GM23338 (cell line): ENCODE data around the gene ARL13B. TPM values are rescaled to one million over a fixed set of nuclear protein-coding genes. Genes with fewer than 3 reads are reported as not detected.

Source experiments
- ATAC-seq: fragments of 200-7000 bp; cut with Tn5 transposase; 3 replicates; pipeline ENCODE4 v1.9.1; 2020
- DNase-seq: peaks from one replicate; pipeline ENCODE4 v3.0.0-alpha.2; 2015; ENCODE audit warnings: low spot score
- H2AFZ ChIP-seq: fragments of 200-600 bp; sonication (generic); 2 replicates; pipeline ENCODE4 v1.8.0; 2016; ENCODE audit warnings: antibody characterized with exemption, mild to moderate bottlenecking, moderate library complexity
- H3F3A ChIP-seq: fragments of 200-600 bp; sonication (generic); replicated peaks from 2 replicates; pipeline ENCODE4 v1.8.0; 2017; ENCODE audit warnings: antibody characterized with exemption, mixed run types, low read depth
- H3K27ac ChIP-seq: fragments of 200-600 bp; sonication (generic); 2 replicates; pipeline ENCODE4 v1.6.1; 2016; ENCODE audit warnings: low read depth
- H3K27me3 ChIP-seq: fragments of 200-600 bp; sonication (generic); 2 replicates; pipeline ENCODE4 v1.8.0; 2016; ENCODE audit warnings: mild to moderate bottlenecking, mixed run types, moderate library complexity; ENCODE audit not compliant: insufficient read depth
- H3K36me3 ChIP-seq: fragments of 200-600 bp; sonication (generic); 2 replicates; pipeline ENCODE4 v1.8.0; 2016; ENCODE audit warnings: mild to moderate bottlenecking; ENCODE audit not compliant: insufficient read depth
- H3K4me1 ChIP-seq: fragments of 200-600 bp; sonication (generic); 2 replicates; pipeline ENCODE4 v1.8.0; 2016; ENCODE audit warnings: mild to moderate bottlenecking, moderate library complexity; ENCODE audit not compliant: insufficient read depth
- H3K4me2 ChIP-seq: fragments of 200-600 bp; sonication (generic); 2 replicates; pipeline ENCODE4 v1.7.1; 2017; ENCODE audit warnings: mixed run types
- H3K4me3 ChIP-seq: fragments of 200-600 bp; sonication (generic); 2 replicates; pipeline ENCODE4 v1.6.1; 2016; ENCODE audit warnings: mixed run types
- H3K79me2 ChIP-seq: fragments of 200-600 bp; sonication (generic); replicated peaks from 2 replicates; pipeline ENCODE4 v1.8.0; 2017; ENCODE audit warnings: mild to moderate bottlenecking; ENCODE audit not compliant: insufficient read depth
- H3K9me2 ChIP-seq: fragments of 200-600 bp; sonication (generic); 2 replicates; pipeline ENCODE4 v1.8.0; 2017; ENCODE audit not compliant: insufficient read depth
- H4K20me1 ChIP-seq: fragments of 200-600 bp; sonication (generic); replicated peaks from 2 replicates; pipeline ENCODE4 v1.8.0; 2017; ENCODE audit warnings: mild to moderate bottlenecking; ENCODE audit not compliant: insufficient read depth
- H3K27ac Mint-ChIP-seq: 2 replicates; pipeline ENCODE4 v1.8.0; 2020; ENCODE audit warnings: inconsistent platforms, mild to moderate bottlenecking, moderate library complexity, mixed read lengths
- H3K27me3 Mint-ChIP-seq: 3 replicates; pipeline ENCODE4 v1.8.0; 2022; ENCODE audit warnings: low read depth, mild to moderate bottlenecking, moderate library complexity, mixed read lengths, inconsistent platforms; ENCODE audit not compliant: insufficient read depth, poor library complexity
- H3K36me3 Mint-ChIP-seq: 3 replicates; pipeline ENCODE4 v1.8.0; 2021; ENCODE audit warnings: low read depth, mild to moderate bottlenecking, inconsistent platforms, moderate library complexity, mixed read lengths
- H3K4me1 Mint-ChIP-seq: 3 replicates; pipeline ENCODE4 v1.8.0; 2020; ENCODE audit warnings: mild to moderate bottlenecking, inconsistent platforms, mixed read lengths
- H3K4me3 Mint-ChIP-seq: 3 replicates; pipeline ENCODE4 v1.8.0; 2021; ENCODE audit warnings: moderate library complexity, mild to moderate bottlenecking, inconsistent platforms, mixed read lengths
- H3K9me3 Mint-ChIP-seq: 3 replicates; pipeline ENCODE4 v1.8.0; 2020; ENCODE audit warnings: moderate library complexity, mild to moderate bottlenecking, inconsistent platforms, mixed read lengths
- CREB1 ChIP-seq: fragments of 250-450 bp; sonication (Bioruptor Pico); IDR thresholded peaks from 2 replicates; pipeline ENCODE4 v1.5.0; 2020; ENCODE audit warnings: low read depth, mild to moderate bottlenecking, moderate library complexity
- CTCF ChIP-seq, 2 experiments: fragments of 200-600 bp in 1 of 2; sonication (generic) in 1 of 2; conservative IDR thresholded peaks; 2 replicates each; pipeline versions ENCODE4 v1.5.1 to v1.6.1; 2016 to 2017; ENCODE audit warnings: antibody characterized with exemption in 2 of 2, low read depth in 2 of 2, mild to moderate bottlenecking in 2 of 2, moderate library complexity in 1 of 2
- ETS1 ChIP-seq: IDR thresholded peaks from 2 replicates; pipeline ENCODE4 v1.6.1; 2016; ENCODE audit warnings: antibody characterized with exemption
- EZH2 ChIP-seq: fragments of 200-600 bp; sonication (generic); IDR thresholded peaks from one replicate; pipeline ENCODE4 v1.8.0; 2017; ENCODE audit warnings: antibody characterized with exemption, mild to moderate bottlenecking, low read depth; ENCODE audit not compliant: unreplicated experiment
- JUNB ChIP-seq: IDR thresholded peaks from one replicate; pipeline ENCODE4 v1.6.1; 2016; ENCODE audit warnings: antibody characterized with exemption; ENCODE audit not compliant: unreplicated experiment
- NANOG ChIP-seq: IDR thresholded peaks from 2 replicates; pipeline ENCODE4 v1.6.1; 2016; ENCODE audit warnings: antibody characterized with exemption, borderline replicate concordance
- POLR2AphosphoS5 ChIP-seq: IDR thresholded peaks from 2 replicates; pipeline ENCODE4 v1.6.1; 2016; ENCODE audit warnings: antibody characterized with exemption, low read depth
- REST ChIP-seq: IDR thresholded peaks from one replicate; pipeline ENCODE4 v1.6.1; 2018; ENCODE audit warnings: antibody characterized with exemption; ENCODE audit not compliant: unreplicated experiment
- STAT1 ChIP-seq: IDR thresholded peaks from one replicate; pipeline ENCODE4 v1.6.1; 2016; ENCODE audit warnings: antibody characterized with exemption; ENCODE audit not compliant: unreplicated experiment
- polyA plus RNA-seq: library from polyadenylated mRNA; unstranded; fragments of >200 nt; fragmentation: Nextera tagmentation; extraction: Ambion mirVana; gene quantifications from 2 replicates; pipeline ENCODE4 v1.2.1, GENCODE V29; 2016
- total RNA-seq: library from RNA; depleted of rRNA; stranded (reverse); fragments of >200 nt; shearing (Covaris generic); gene quantifications from 2 replicates; pipeline ENCODE4 v1.2.3, GENCODE V29; 2014
- TF ChIP-seq, protein P1 (sequence below): fragments of 250-450 bp; sonication (Bioruptor Pico); IDR thresholded peaks from 2 replicates; pipeline ENCODE4 v1.5.0; 2020; ENCODE audit warnings: mild to moderate bottlenecking, moderate library complexity

ARL13B gene
- total and polyA plus RNA-seq, 2 experiments from 2014 or later = 7.9 to 17.1 TPM

DNA sequence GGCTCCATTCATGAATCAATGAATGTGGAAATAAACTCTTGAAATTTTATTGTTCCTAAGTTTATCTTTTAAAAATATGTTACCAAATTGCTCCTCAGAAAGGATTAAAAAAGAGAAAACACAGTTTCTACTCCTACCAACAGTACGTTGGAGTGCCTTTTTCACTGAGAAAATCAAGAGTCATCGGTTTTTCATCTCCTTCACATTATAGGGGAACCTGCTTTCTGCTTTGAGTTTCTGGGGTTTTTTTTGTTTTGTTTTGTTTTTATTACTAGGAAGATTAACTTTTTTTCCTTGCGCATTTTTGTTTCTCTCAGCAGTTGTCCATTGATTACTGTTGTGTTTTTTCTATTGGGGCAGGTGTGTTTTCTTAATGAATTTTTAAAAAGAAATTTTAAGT lies 3.5 kb downstream of the ARL13B start (continued):
- TF ChIP-seq NANOG = no peak
- TF ChIP-seq ETS1 = no peak
- TF ChIP-seq STAT1 = no peak
- TF ChIP-seq REST = no peak
- TF ChIP-seq POLR2AphosphoS5 = no peak

- Mint-ChIP-seq H3K27ac (no peak overlapping the region), H3K4me1 (peaks cover 9% of the 10 kb centered on the region), H3K9me3 (no peaks in the 10 kb centered on the region; the same call in 2 of the 3 replicates), H3K36me3 (no peaks in the 10 kb centered on the region; the same call in 2 of the 3 replicates), H3K27me3 (peaks cover 5% of the 10 kb centered on the region), H3K4me3 (no peak overlapping the region)
- no peak for TF ChIP-seq JUNB
- no peak for TF ChIP-seq CREB1 (CRISPR knock-in tag)
- TF ChIP-seq POLR2AphosphoS5 = no peak
- no peak for TF ChIP-seq ETS1
- no peak for TF ChIP-seq CTCF (conservative IDR thresholded peaks at IDR 0.05; ENCODE audit: low read depth in 2 of 2)
- TF ChIP-seq EZH2 = no peak
- TF ChIP-seq, protein P1, sequence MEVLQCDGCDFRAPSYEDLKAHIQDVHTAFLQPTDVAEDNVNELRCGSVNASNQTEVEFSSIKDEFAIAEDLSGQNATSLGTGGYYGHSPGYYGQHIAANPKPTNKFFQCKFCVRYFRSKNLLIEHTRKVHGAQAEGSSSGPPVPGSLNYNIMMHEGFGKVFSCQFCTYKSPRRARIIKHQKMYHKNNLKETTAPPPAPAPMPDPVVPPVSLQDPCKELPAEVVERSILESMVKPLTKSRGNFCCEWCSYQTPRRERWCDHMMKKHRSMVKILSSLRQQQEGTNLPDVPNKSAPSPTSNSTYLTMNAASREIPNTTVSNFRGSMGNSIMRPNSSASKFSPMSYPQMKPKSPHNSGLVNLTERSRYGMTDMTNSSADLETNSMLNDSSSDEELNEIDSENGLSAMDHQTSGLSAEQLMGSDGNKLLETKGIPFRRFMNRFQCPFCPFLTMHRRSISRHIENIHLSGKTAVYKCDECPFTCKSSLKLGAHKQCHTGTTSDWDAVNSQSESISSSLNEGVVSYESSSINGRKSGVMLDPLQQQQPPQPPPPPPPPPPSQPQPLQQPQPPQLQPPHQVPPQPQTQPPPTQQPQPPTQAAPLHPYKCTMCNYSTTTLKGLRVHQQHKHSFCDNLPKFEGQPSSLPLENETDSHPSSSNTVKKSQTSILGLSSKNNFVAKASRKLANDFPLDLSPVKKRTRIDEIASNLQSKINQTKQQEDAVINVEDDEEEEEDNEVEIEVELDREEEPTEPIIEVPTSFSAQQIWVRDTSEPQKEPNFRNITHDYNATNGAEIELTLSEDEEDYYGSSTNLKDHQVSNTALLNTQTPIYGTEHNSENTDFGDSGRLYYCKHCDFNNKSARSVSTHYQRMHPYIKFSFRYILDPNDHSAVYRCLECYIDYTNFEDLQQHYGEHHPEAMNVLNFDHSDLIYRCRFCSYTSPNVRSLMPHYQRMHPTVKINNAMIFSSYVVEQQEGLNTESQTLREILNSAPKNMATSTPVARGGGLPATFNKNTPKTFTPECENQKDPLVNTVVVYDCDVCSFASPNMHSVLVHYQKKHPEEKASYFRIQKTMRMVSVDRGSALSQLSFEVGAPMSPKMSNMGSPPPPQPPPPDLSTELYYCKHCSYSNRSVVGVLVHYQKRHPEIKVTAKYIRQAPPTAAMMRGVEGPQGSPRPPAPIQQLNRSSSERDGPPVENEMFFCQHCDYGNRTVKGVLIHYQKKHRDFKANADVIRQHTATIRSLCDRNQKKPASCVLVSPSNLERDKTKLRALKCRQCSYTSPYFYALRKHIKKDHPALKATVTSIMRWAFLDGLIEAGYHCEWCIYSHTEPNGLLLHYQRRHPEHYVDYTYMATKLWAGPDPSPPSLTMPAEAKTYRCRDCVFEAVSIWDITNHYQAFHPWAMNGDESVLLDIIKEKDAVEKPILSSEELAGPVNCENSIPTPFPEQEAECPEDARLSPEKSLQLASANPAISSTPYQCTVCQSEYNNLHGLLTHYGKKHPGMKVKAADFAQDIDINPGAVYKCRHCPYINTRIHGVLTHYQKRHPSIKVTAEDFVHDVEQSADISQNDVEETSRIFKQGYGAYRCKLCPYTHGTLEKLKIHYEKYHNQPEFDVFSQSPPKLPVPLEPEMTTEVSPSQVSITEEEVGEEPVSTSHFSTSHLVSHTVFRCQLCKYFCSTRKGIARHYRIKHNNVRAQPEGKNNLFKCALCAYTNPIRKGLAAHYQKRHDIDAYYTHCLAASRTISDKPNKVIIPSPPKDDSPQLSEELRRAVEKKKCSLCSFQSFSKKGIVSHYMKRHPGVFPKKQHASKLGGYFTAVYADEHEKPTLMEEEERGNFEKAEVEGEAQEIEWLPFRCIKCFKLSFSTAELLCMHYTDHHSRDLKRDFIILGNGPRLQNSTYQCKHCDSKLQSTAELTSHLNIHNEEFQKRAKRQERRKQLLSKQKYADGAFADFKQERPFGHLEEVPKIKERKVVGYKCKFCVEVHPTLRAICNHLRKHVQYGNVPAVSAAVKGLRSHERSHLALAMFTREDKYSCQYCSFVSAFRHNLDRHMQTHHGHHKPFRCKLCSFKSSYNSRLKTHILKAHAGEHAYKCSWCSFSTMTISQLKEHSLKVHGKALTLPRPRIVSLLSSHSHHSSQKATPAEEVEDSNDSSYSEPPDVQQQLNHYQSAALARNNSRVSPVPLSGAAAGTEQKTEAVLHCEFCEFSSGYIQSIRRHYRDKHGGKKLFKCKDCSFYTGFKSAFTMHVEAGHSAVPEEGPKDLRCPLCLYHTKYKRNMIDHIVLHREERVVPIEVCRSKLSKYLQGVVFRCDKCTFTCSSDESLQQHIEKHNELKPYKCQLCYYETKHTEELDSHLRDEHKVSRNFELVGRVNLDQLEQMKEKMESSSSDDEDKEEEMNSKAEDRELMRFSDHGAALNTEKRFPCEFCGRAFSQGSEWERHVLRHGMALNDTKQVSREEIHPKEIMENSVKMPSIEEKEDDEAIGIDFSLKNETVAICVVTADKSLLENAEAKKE (CRISPR knock-in tag) = no peak
- peaks cover 13% of the 10 kb centered on the region for H3K4me1 ChIP-seq
- no peak overlapping the region for H3K4me2 ChIP-seq
- peaks cover 11% of the 10 kb centered on the region; the same call in 1 of the 2 replicates for H4K20me1 ChIP-seq
- DNase-seq = no peak
- no peak overlapping the region for H3K4me3 ChIP-seq
- H3F3A ChIP-seq = no peaks in the 10 kb centered on the region
- no peaks in the 10 kb centered on the region for H3K9me2 ChIP-seq
- H3K27me3 ChIP-seq = no peaks in the 10 kb centered on the region
- H3K36me3 ChIP-seq = no peaks in the 10 kb centered on the region
- H2AFZ ChIP-seq = no peak overlapping the region
- no peak overlapping the region for H3K27ac ChIP-seq
- H3K79me2 ChIP-seq = peaks cover 46% of the 10 kb centered on the region
- no peak for ATAC-seq
These were observed 4.7 kb downstream of the ARL13B start for GRCh38 chr3:93984618-93985017.
